GM10266 (cell line): ENCODE measurements around the gene CDH13.

Experiments used
- DNase-seq: peaks from one replicate; pipeline ENCODE4 v3.0.0; 2012; ENCODE audit errors: extremely low spot score
- CTCF ChIP-seq: IDR thresholded peaks from 2 replicates; pipeline ENCODE4 v1.5.1; 2012; ENCODE audit warnings: mild to moderate bottlenecking, low read depth; ENCODE audit not compliant: control insufficient read depth, insufficient read depth; ENCODE audit errors: missing control alignments

Gene CDH13

GRCh38 chr16:83602761-83603722 lies 976.3 kb downstream of the CDH13 start:
- no peak for TF ChIP-seq CTCF
- no peak for DNase-seq

GRCh38 chr16:83603723-83604570 lies 977.2 kb downstream of the CDH13 start:
- no peak for TF ChIP-seq CTCF
- no peak for DNase-seq

- TF ChIP-seq CTCF: no peak
- DNase-seq: no peak
Observed at GRCh38 chr16:83606486-83607030, 979.8 kb downstream of the CDH13 start.

- no peak for DNase-seq
- TF ChIP-seq CTCF: no peak
Observed at GRCh38 chr16:83609178-83609577, 982.4 kb downstream of the CDH13 start.

GRCh38 chr16:83615141-83615952 lies 988.6 kb downstream of the CDH13 start:
- DNase-seq: no peak
- TF ChIP-seq CTCF: no peak

- DNase-seq: no peak
- TF ChIP-seq CTCF: no peak
Observed at GRCh38 chr16:83615953-83616350, 989.2 kb downstream of the CDH13 start.
